Retina (tissue), 1 donor: ENCODE measurements around the gene RFX1.
A peak's percentile ranks its signal among the peaks of the same experiment; 100 is the strongest.

Experiments used
- DNase-seq: peaks from one replicate; pipeline ENCODE4 v3.0.0-alpha.2; 2016

RFX1 gene

DNA sequence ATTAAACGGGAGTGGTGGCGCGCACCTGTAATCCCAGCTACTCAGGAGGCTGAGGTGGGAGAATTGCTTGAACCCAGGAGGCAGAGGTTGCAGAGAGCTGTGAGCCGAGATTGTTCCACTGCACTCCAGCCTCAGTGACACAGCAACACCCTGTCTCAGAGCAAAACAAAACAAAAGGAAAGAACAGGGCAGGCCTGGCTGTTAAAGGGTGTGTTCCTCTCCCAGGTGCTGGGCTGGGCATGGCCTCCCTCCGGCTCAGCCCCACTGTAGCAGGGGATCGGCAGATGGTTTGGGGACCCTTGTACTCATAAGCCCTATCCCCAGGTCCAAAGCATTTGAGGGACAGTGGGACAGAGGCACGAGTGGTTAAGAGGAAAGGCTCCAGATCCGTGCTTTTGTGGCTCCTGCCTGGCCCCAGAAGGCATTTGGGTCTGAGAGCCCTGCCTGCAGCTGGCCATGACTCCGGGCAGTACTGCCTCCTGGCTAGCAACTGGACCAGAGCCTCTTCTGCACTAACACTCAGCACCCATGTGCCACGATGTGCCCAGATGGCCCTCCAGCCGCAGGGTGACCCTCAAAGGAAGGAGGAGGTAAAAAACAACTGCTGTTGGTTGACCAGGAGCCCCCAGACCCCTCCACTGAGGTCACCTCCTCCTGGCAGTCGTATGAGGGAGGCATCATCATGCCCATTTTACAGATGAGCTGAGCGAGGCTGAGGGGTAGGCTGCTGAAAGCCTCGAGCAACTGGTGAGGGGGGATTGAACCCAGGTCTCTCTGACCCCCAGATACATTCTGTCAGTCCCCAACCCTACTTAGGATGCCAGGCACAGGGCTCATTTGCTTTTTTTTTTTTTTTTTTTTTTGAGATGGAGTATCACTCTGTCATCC is 10.0 kb downstream of the RFX1 start:
- no peak for DNase-seq

DNA sequence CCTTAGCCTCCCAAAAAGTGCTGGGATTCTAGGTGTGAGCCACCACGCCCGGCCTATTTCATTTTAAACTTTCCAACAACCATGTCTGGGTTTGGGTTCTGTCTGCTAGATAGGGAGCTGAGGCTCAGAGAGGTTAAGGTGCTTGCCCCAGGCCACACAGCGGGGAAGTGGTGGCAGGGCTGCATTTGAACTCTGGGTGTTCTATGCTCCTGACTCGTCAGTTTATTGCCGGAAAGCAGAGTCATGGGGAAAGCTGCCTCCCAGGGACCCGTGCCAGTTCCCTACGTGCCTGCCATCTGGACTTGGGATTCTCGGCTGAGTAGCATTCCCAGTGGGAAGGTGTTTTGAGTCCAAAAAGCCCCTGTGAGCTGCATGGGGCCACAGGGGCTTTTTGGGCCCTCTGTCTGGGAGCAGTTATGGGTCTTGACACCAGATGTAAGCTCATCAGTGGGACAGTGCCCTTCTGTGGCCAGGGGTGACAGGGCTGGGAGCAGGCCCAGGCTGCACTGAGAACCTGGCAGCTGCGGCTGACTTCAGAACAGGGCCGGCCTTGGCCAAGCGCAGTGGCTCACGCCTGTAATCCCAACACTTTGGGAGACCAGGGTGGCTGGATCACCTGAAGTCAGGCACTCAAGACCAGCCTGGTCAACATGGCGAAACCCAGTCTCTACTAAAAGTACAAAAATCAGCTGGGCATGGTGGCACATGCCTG is 10.9 kb downstream of the RFX1 start:
- DNase-seq: no peak

- DNase-seq: no peak
Observed at GRCh38 chr19:13993590-13994300, 12.4 kb downstream of the RFX1 start.

DNA sequence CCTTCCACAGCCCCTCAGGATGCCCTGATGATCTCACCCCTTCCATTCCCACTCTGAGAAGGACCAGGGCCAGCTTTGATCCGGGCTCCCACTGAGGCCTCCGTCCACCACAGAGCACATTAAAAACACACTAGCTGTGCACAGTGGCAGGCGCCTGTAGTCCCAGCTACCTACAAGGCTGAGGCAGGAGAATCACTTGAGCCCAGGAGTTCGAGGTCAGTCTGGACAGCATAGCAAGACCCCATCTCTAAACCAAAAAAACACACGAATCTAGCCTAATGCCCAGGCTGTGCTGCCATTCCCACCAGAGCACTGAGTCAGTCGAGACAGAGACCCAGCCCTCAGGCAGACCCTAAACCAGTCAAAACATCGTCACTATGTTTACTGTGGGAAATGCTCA is 14.1 kb downstream of the RFX1 start:
- no peak for DNase-seq

GRCh38 chr19:13990085-13990484 is 16.0 kb downstream of the RFX1 start:
- DNase-seq: no peak

GRCh38 chr19:13989487-13989886 is 16.6 kb downstream of the RFX1 start:
- DNase-seq: no peak

GRCh38 chr19:13987101-13987890 is 18.8 kb downstream of the RFX1 start:
- DNase-seq: no peak

- no peak for DNase-seq
Observed at GRCh38 chr19:13986348-13986904, 19.7 kb downstream of the RFX1 start.

GRCh38 chr19:13985771-13986347 is 20.3 kb downstream of the RFX1 start:
- no peak for DNase-seq

DNA sequence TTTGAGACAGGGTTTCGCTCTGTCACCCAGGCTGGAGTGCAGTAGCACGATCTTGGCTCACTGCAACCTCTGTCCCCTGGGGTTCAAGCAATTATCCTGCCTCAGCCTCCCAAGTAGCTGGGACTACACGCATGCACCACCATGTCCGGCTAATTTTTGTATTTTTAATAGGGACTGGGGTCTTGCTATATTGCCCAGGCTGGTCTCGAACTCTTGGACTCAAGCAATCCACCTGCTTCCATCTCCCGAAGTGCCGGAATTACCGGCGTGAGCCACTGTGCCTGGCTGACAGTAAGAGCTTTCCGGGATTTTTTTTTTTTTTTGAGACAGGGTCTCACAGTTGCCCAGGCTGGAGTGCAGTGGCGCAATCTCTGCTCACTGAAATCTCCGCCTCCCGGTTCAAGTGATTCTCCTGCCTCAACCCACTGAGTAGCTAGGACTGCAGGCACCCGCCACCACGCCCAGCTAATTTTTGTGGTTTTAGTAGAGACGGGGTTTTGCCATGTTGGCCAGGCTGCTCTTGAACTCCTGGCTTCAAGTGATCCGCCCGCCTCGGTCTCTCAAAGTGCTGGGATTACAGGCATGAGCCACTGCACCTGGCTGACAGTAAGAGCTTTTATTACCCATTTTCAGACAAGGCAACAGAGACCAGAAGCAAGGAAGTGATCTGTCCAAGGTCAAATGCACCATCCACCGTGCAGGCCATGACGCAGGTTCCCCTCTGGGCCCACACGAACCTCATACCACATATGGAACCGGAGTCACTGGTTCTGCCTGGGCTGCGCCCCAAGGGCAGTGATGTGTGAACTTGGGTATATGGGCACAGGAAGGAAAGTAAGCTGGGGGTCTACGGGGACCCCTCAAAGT is 21.0 kb downstream of the RFX1 start:
- no peak for DNase-seq

DNA sequence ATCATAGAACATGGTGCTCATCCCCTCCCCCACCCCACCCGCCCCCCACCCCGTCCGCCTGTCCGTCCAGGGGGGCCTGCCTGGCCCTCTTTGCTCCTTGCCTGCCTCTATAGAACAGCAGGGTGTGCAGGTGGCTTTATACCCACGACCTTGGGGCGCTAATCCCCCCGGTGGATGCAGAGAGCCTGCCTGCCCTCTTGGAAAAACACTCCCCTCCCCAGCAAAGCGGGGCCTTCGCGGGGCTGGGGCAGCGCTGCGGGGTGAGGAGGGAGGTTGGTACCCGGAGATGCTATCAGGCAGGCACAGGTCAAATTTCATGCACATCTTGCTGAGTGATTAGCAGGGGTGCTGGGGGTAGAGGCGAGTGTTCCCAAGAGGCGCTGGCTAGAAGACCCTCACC is 21.9 kb downstream of the RFX1 start:
- DNase-seq: no peak

- DNase-seq: no peak
Observed at GRCh38 chr19:13983213-13983889, 22.8 kb downstream of the RFX1 start.

DNA sequence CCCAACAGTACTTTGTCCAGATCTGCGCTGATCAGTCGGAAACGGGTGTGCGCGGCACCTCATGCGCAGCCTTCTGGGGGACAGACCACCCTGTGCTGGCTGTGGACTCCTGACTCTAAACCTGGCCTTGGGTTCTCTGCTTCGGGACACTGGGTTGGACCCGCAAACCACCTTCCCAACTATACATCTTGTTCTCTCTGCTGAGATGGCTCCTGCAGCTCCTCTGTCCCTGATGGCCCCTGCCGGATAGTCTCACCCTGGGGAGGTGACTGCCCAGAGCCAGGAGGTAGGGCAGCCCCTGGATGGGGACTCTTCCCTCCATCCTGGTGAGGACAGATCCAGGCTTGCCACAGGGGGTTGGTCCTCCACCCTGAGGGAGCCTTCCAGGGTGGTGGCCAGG is 23.3 kb downstream of the RFX1 start:
- no peak for DNase-seq

DNA sequence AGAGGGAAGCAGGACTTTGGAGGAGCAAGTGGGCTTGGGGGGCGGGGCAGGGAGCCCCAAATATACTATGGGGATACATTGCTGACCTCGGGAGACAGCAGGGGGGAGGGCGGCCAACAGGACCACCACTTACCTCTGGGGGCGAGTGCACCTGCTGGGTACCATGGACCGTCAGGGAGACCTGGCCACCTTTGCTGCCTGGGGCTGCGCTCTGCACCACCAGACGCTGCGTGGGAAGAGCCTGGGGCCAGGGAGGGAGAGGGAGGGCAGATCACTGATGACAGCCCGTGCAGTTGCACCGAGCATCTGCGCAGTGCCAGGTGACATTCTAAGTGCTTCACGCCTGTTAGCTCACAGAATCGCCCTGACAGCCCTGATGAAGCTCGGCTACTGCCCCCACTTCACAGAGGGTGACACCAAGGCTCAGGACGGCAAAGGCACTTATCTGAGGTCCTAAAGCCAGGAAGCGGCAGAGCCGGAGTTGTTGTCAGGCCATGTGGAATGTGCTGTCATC is 24.1 kb downstream of the RFX1 start:
- DNase-seq: no peak

DNA sequence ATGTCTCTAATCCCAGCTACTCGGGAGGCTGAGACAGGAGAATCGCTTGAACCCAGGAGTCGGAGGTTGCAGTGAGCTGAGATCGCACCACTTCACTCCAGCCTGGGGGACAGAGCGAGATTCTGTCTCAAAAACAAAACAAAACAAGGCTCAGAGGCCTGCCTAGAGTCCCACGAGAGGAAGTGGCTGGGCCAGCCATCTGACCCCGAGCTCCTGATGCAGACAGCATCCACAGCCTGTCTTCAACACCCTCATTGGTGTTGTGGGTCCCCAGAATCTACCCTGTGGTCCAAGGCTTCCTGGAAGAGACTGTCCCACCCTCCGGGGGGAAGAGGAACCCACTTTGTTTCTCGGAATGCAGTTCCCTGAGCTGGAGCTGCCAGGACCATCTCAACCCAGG is 24.7 kb downstream of the RFX1 start:
- no peak for DNase-seq

GRCh38 chr19:13981021-13981420 is 25.1 kb downstream of the RFX1 start:
- DNase-seq: no peak

DNA sequence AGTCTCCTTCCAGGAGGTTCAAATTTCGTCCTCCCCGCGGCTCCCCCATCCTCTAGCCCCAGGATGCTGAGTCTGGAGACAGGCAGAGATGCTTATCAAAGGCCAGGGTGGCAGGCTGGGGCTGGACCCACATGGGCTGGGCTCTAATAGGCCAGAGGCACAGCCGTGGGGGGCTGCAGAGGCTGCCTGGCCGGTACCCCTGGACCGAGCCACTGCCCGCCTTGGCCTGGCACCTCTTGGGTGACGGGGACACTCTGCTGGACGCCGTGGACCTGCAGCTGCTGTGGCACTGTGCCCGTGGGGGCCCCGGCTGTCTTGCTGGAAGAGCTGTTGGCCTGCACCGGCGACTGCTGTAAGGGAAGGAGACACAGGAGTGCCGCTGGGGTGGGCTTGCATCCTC is 25.8 kb downstream of the RFX1 start:
- no peak for DNase-seq

DNA sequence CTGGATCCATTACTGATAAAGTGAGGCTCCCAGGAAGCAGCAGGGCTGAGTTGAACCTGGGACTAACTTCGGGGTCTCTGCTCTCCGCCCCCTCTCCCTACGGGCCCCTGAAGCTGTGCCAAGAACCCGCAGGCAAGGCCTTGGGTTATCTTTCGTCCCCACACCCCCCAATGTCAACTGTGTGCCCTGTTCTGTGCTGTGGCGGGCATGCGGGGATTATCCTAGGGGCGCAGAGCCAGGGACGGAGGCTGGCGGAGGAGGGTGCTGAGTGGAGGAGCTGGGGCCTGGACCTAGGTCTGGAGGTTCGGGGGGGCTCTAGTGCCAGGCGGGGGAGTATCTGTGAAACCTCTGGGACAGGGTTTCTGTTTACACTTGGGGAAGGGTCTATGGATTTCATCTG is 26.4 kb downstream of the RFX1 start:
- DNase-seq: no peak

DNA sequence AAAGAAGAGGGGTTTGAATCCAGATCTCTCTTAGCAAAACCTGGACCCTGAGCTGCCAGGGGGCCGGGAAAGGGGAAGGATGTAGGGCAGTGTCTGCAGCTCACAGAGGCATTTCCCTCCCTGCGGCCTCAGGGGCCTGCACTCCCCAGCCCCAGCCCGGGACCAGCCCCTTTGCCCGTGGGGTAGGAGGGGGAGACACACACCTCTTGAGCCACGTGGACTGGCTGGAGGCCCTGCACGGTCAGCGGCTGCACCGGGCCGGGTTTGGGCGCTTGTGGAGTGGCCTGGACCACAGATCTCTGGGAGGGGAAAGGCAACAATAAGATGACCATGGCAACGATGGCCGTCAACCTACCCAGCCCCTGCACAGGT is 26.9 kb downstream of the RFX1 start:
- peak; percentile 53 for DNase-seq
